Smooth muscle cell (in vitro differentiated cells): ENCODE data around the gene RPS3A. TPM values are rescaled to one million over a fixed set of nuclear protein-coding genes. Genes with fewer than 3 reads are reported as not detected.

Source experiments
- DNase-seq: peaks from one replicate; lab custom pipeline; 2025; ENCODE audit not compliant: unreplicated experiment; lab: John Stamatoyannopoulos, UW
- H2AFZ ChIP-seq: fragments of 200-600 bp; sonication (generic); 2 replicates; pipeline ENCODE4 v1.6.0; 2016; ENCODE audit warnings: antibody characterized with exemption, low read depth, mild to moderate bottlenecking
- H3F3A ChIP-seq: fragments of 200-600 bp; sonication (generic); 2 replicates; pipeline ENCODE4 v1.6.0; 2017; ENCODE audit warnings: antibody characterized with exemption, low read depth
- H3K27ac ChIP-seq: fragments of 200-600 bp; sonication (generic); 2 replicates; pipeline ENCODE4 v1.5.1; 2016; ENCODE audit warnings: low read depth, mild to moderate bottlenecking
- H3K27me3 ChIP-seq: fragments of 200-600 bp; sonication (generic); 2 replicates; pipeline ENCODE4 v1.6.1; 2016; ENCODE audit warnings: low read depth, mild to moderate bottlenecking
- H3K36me3 ChIP-seq: fragments of 200-600 bp; sonication (generic); 2 replicates; pipeline ENCODE4 v1.5.1; 2016; ENCODE audit warnings: low read depth
- H3K4me1 ChIP-seq: fragments of 200-600 bp; sonication (generic); 2 replicates; pipeline ENCODE4 v1.5.1; 2016; ENCODE audit warnings: low read depth
- H3K4me2 ChIP-seq: fragments of 200-600 bp; sonication (generic); 2 replicates; pipeline ENCODE4 v1.6.0; 2016; ENCODE audit warnings: mild to moderate bottlenecking
- H3K4me3 ChIP-seq: fragments of 200-600 bp; sonication (generic); 2 replicates; pipeline ENCODE4 v1.5.1; 2016; ENCODE audit warnings: mild to moderate bottlenecking
- H3K79me2 ChIP-seq: fragments of 200-600 bp; sonication (generic); 2 replicates; pipeline ENCODE4 v1.6.0; 2016; ENCODE audit warnings: low read depth, mild to moderate bottlenecking
- H3K9ac ChIP-seq: fragments of 200-600 bp; sonication (generic); 2 replicates; pipeline ENCODE4 v1.6.0; 2016; ENCODE audit warnings: low read depth
- H3K9me3 ChIP-seq: fragments of 200-600 bp; sonication (generic); replicated peaks from 2 replicates; pipeline ENCODE4 v1.5.1; 2016; ENCODE audit warnings: low read depth
- H4K20me1 ChIP-seq: fragments of 200-600 bp; sonication (generic); 2 replicates; pipeline ENCODE4 v1.6.0; 2016; ENCODE audit warnings: low read depth
- CTCF ChIP-seq: fragments of 200-600 bp; sonication (generic); IDR thresholded peaks from 2 replicates; pipeline ENCODE4 v1.5.1; 2017; ENCODE audit warnings: borderline replicate concordance, mild to moderate bottlenecking, antibody characterized with exemption; ENCODE audit not compliant: insufficient read depth, poor library complexity, severe bottlenecking
- WGBS: methylation state at CpG from one replicate; pipeline ENCODE4 v1.1.7; 2016; ENCODE audit warnings: low lambda C conversion rate; 5-methylcytosine and 5-hydroxymethylcytosine counted together
- polyA plus RNA-seq: library from polyadenylated mRNA; unstranded; fragments of >200 nt; fragmentation: Nextera tagmentation; extraction: Ambion mirVana; gene quantifications from 2 replicates; pipeline ENCODE4 v1.2.1, GENCODE V29; 2016
- total RNA-seq: library from RNA; depleted of rRNA; stranded (reverse); fragments of >200 nt; gene quantifications from 2 replicates; pipeline ENCODE4 v1.2.3, GENCODE V29; 2014

Gene RPS3A
- total and polyA plus RNA-seq, 2 experiments from 2014 or later = 682 to 3,775 TPM

GRCh38 chr4:151107063-151107462 is 7.6 kb downstream of the RPS3A start:
- Histone ChIP-seq H3K79me2 (peaks cover 5% of the 10 kb centered on the region), H3K27ac (no peak overlapping the region), H3K4me2 (no peak overlapping the region), H3K36me3 (peaks cover 5% of the 10 kb centered on the region), H3K4me3 (no peak overlapping the region), H3K4me1 (peaks cover 2% of the 10 kb centered on the region), H2AFZ (no peak overlapping the region), H4K20me1 (peaks cover 47% of the 10 kb centered on the region), H3K27me3 (no peaks in the 10 kb centered on the region), H3F3A (peaks cover 19% of the 10 kb centered on the region), H3K9me3 (no peaks in the 10 kb centered on the region), H3K9ac (no peak overlapping the region)
- DNase-seq = no peak
- WGBS = 95% methylated on average over 3 of the region's 3 CpGs
- TF ChIP-seq CTCF = no peak

GRCh38 chr4:151110236-151110635 is 10.8 kb downstream of the RPS3A start:
- Histone ChIP-seq H4K20me1 (peaks cover 16% of the 10 kb centered on the region), H3K4me1 (no peaks in the 10 kb centered on the region), H3K36me3 (peaks cover 5% of the 10 kb centered on the region), H3K27ac (no peak overlapping the region), H3K4me3 (no peak overlapping the region), H3K9me3 (no peaks in the 10 kb centered on the region), H2AFZ (no peak overlapping the region), H3F3A (peaks cover 4% of the 10 kb centered on the region), H3K4me2 (no peak overlapping the region), H3K79me2 (no peaks in the 10 kb centered on the region), H3K9ac (no peak overlapping the region), H3K27me3 (no peaks in the 10 kb centered on the region)
- no peak for TF ChIP-seq CTCF
- DNase-seq = no peak
- 100% methylated on average over 3 of the region's 3 CpGs for WGBS

- Histone ChIP-seq H3K9me3 (no peaks in the 10 kb centered on the region), H3K79me2 (no peaks in the 10 kb centered on the region), H2AFZ (no peak overlapping the region), H3K4me3 (no peak overlapping the region), H3K36me3 (no peaks in the 10 kb centered on the region), H3K9ac (no peak overlapping the region), H3K4me2 (no peak overlapping the region), H4K20me1 (peaks cover 3% of the 10 kb centered on the region), H3K27ac (no peak overlapping the region), H3K27me3 (no peaks in the 10 kb centered on the region), H3F3A (peaks cover 4% of the 10 kb centered on the region), H3K4me1 (no peaks in the 10 kb centered on the region)
- TF ChIP-seq CTCF = no peak
- 87% methylated on average over 3 of the region's 3 CpGs for WGBS
- DNase-seq = no peak
These were observed 14.9 kb downstream of the RPS3A start for GRCh38 chr4:151114338-151114737.

- H3K4me2 ChIP-seq = no peak overlapping the region
These were observed 15.6 kb downstream of the RPS3A start for GRCh38 chr4:151114986-151115385.

More at GRCh38 chr4:151114986-151115385, 15.6 kb downstream of the RPS3A start:
- no peak for TF ChIP-seq CTCF
- Histone ChIP-seq H2AFZ (no peak overlapping the region), H3K4me1 (no peaks in the 10 kb centered on the region), H3K9ac (no peak overlapping the region), H3K9me3 (no peaks in the 10 kb centered on the region), H3K79me2 (no peaks in the 10 kb centered on the region), H3F3A (peaks cover 4% of the 10 kb centered on the region), H3K27me3 (no peaks in the 10 kb centered on the region), H3K4me3 (no peak overlapping the region), H4K20me1 (peaks cover 3% of the 10 kb centered on the region), H3K27ac (no peak overlapping the region), H3K36me3 (no peaks in the 10 kb centered on the region)
- no peak for DNase-seq
- 90% methylated on average over 5 of the region's 5 CpGs for WGBS
